ENCODE data around the gene AGBL4. TPM values are rescaled to one million over a fixed set of nuclear protein-coding genes. Genes with fewer than 3 reads are reported as not detected.
A peak's percentile ranks its signal among the peaks of the same experiment; 100 is the strongest.

The AGBL4 gene
- total and polyA plus RNA-seq, 2 donors, result 0.08 to 0.37 TPM

DNA sequence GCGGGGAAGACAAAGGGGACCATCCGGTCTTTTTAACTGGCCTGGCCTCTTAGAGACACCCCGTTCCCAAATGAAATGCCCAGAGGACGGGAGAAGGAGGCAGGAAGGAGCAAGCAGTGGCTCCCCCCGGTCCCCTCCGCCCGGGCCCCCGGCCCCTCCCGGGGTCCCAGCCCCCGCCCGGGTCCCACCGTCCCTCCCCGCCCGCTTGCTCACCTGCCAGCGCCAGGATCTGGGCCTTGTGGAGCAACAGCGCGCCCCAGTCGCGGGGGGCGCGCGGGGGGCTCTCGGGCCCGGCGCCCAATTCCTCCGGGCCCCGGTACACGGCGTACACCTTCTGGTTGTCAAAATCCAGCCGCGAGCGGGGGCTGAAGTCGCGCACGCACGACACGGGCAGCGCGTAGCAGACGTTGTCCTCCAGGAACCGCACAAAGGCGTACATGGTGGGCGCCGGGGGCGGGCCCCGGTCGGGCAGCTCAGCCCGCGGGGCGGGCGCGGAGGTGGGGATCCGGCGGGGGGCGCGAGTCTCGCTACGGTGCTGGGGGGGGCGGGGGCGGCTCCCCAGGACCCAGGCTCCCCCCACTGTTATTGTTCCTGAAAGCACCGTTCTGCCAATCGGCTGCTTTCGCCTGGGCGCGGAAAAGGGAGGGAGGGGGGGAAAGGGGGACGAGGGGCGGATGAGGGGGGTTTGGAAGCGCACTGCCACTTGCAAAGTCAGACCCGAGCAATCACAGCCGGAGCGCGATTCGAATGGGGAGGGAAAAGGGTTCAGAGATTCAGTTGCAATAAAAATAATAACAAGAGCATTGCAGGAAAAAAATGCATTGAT, 1247.1 kb downstream of the AGBL4 start, which contains the start of gene BEND5:
TSS of gene BEND5 (minus strand) at position 499 of the 826 bp plus-strand sequence. CDS start at position 439, 60 bp downstream.
- peak; percentile 63 for DNase-seq (ENCODE audit: extremely low spot score)
- Histone ChIP-seq H3K36me3 (ENCODE audit: insufficient read depth) (no peaks in the 10 kb centered on the region), H3K4me3 (ENCODE audit: low read depth, low read length) (peak within 1 kb of the TSS; percentile 99), H3K4me1 (ENCODE audit: insufficient read depth) (peaks cover 5% of the 10 kb centered on the region), H3K27ac (ENCODE audit: low read depth) (peak within 1 kb of the TSS; percentile 15)
- 1% methylated on average over 73 of the region's 73 CpGs for WGBS

DNA sequence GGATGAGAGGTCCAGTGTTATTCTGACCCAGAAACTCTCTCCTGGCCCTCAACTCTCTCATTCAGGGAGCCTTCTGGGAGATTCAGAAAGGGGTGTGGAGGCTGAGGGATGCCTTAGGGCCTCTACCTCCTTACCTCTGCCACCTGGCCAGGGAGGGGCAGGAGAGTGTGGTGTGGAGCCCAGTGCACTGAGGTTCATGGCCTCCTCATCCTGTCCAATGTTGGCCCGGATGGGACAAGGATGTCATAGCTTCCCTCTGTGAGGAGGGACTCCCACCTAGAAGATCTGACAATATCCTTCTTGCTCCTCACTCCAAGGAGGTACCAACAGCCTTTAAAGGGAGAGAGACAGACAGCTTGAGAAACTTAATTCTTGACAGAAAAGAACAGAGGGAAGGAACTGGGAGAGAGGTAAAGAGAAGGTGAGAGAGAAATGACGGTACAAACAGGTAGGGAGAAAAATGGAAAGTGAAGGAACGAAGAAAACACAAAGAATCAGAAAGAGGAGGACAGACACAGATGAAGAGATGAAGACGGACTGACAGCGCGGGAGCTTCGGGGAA, 1247.8 kb downstream of the AGBL4 start:
- peaks cover 5% of the 10 kb centered on the region for H3K4me1 ChIP-seq (ENCODE audit: insufficient read depth)
- H3K27ac ChIP-seq (ENCODE audit: low read depth), result peak overlapping the region; percentile 15
- WGBS, result 6% methylated on average over 7 of the region's 7 CpGs
- no peaks in the 10 kb centered on the region for H3K36me3 ChIP-seq (ENCODE audit: insufficient read depth)
- peak overlapping the region; percentile 99 for H3K4me3 ChIP-seq (ENCODE audit: low read depth, low read length)
- DNase-seq (ENCODE audit: extremely low spot score), result no peak

DNA sequence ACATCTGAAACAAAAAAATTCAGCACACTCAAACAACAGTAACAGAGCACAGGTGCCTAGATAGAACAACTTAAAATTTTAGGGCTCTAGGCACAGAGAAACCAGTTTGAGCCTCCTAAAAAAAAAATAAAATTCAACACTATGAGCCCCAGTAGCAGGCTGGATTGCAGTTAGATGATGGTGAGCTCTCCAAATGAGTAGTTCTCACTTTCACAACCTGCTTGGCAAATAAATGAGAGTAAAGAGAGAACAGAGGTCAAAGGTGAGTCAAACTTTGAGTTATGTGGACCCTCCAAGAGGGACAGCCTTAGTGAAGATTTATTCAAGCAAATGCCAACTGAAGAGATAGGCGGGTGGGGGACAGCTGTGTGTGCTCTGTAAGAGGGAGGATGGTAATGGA, 1250.6 kb downstream of the AGBL4 start:
- H3K4me3 ChIP-seq (ENCODE audit: low read depth, low read length), result no peak overlapping the region
- WGBS, result 88% methylated on average over 1 of the region's 1 CpG
- H3K36me3 ChIP-seq (ENCODE audit: insufficient read depth), result no peaks in the 10 kb centered on the region
- peaks cover 5% of the 10 kb centered on the region for H3K4me1 ChIP-seq (ENCODE audit: insufficient read depth)
- H3K27ac ChIP-seq (ENCODE audit: low read depth), result no peak overlapping the region
- no peak for DNase-seq (ENCODE audit: extremely low spot score)

DNA sequence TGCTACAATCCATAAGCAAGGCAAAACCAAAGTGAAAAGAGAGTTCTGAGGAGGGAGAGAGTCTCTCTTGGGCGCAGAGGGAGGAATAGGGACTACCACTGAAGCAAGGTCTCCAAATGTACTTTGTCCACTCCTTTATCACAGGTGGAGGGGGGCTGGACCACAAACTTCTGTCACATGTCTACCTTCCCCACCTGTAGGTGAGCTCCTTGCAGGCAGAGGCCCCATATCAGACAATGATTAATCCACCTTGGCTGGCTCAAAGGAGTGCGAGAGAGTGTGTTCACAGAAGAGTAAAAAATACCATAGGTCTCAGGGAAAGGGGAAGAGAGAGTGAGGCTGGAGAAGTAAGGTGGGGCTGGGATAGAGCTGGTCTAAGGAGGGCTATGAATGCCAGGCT, 1251.5 kb downstream of the AGBL4 start:
- H3K27ac ChIP-seq (ENCODE audit: low read depth), result no peak overlapping the region
- H3K4me1 ChIP-seq (ENCODE audit: insufficient read depth), result peaks cover 7% of the 10 kb centered on the region
- WGBS, result 81% methylated on average over 2 of the region's 2 CpGs
- H3K4me3 ChIP-seq (ENCODE audit: low read depth, low read length), result no peak overlapping the region
- no peak for DNase-seq (ENCODE audit: extremely low spot score)
- H3K36me3 ChIP-seq (ENCODE audit: insufficient read depth), result no peaks in the 10 kb centered on the region

DNA sequence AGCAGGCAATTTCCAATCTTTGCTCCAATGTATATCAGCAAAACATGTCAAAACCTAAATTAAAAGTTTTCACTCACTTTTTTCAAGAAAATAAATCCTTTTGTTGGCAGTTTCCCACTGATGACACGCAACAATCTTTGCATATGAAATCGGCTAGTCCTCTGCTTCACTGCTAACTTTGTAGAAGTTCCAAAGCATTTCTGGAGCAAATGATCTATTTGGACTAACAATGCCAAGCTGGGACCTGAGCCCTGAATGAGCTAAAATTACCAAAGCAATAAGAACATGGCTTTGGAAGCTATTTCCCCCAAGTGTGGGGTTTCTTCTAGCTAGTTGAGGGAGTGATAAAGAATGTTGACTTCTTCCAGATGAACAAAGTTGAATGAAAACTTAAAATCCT, 1252.2 kb downstream of the AGBL4 start:
- 41% methylated on average over 2 of the region's 2 CpGs for WGBS
- no peak overlapping the region for H3K27ac ChIP-seq (ENCODE audit: low read depth)
- no peak for DNase-seq (ENCODE audit: extremely low spot score)
- H3K4me3 ChIP-seq (ENCODE audit: low read depth, low read length), result no peak overlapping the region
- peaks cover 7% of the 10 kb centered on the region for H3K4me1 ChIP-seq (ENCODE audit: insufficient read depth)
- no peaks in the 10 kb centered on the region for H3K36me3 ChIP-seq (ENCODE audit: insufficient read depth)

DNA sequence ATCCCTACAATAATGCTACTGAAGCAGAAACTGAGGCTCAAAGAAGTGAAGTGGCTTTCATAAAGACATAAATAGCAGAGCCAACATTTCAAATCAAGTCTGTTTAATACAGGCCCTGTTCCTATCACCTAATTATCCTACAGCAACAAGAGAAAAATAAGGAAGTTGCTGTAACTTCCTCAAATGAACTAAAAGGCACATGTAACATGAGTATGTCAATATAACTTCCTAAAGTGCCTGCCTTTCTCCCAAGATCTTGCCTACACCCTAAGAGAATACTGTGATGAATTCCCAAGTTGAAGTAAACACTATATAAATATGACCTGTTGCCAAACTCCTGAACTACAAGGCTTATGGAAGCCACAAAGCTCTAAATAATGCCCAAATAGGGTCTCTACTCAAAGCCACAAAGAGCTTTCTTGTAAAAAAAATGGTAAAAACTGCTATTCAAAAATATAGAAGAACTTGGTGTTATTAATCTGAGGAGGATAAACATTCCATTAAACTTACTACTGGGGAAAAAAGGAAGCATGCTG, 1255.7 kb downstream of the AGBL4 start:
- no peaks in the 10 kb centered on the region for H3K36me3 ChIP-seq (ENCODE audit: insufficient read depth)
- no peak overlapping the region for H3K27ac ChIP-seq (ENCODE audit: low read depth)
- H3K4me1 ChIP-seq (ENCODE audit: insufficient read depth), result peaks cover 5% of the 10 kb centered on the region
- no peak for DNase-seq (ENCODE audit: extremely low spot score)
- H3K4me3 ChIP-seq (ENCODE audit: low read depth, low read length), result no peak overlapping the region

DNA sequence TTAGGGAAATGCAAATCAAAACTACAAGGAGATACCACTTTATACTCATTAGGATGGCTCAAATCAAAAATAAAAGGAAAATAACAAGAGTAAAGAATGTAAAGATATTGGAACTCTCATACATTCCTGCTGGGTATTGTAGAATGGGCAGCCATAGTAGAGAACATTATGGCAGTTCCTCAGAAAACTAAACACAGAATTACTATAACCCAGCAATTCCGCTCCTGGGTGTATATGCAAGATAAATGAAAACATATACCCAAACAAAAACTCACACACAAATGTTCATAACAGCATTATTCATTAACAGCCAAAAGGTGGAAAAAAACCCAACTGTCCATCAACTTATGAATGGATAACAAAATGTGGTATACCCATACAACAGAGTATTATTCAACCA, 1258.4 kb downstream of the AGBL4 start:
- peaks cover 1% of the 10 kb centered on the region for H3K4me1 ChIP-seq (ENCODE audit: insufficient read depth)
- WGBS, result 100% methylated on average over 1 of the region's 1 CpG

DNA sequence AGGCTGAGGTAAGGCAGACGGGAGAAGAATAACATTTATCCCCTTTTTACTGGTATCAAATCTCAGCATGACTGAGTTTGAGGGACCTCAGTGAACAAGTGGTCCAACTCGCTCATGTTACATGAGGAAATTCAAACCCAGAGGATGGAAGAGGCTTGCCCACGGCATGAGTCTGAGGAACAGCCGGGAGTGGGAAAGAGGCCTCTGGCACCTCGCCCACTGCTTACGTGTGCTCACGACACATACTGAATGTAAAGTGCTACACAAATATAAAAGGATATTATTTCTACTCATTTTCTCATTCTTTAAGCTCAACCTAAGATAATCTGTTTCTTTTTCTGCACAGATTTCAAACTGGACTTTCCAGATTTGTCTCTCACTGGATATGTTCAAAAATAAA, 1261.8 kb downstream of the AGBL4 start:
- whole genome bisulfite sequencing, result 67% methylated on average over 7 of the region's 7 CpGs
- H3K4me1 ChIP-seq (ENCODE audit: insufficient read depth), result no peaks in the 10 kb centered on the region
- no peaks in the 10 kb centered on the region for H3K36me3 ChIP-seq (ENCODE audit: insufficient read depth)
- no peak for DNase-seq (ENCODE audit: extremely low spot score)
- H3K4me3 ChIP-seq (ENCODE audit: low read depth, low read length), result no peak overlapping the region
- H3K27ac ChIP-seq (ENCODE audit: low read depth), result no peak overlapping the region

More for the DNA sequence above, 1258.4 kb downstream of the AGBL4 start:
- H3K36me3 ChIP-seq (ENCODE audit: insufficient read depth), result no peaks in the 10 kb centered on the region
- no peak for DNase-seq (ENCODE audit: extremely low spot score)
- H3K4me3 ChIP-seq (ENCODE audit: low read depth, low read length), result no peak overlapping the region
- no peak overlapping the region for H3K27ac ChIP-seq (ENCODE audit: low read depth)

DNA sequence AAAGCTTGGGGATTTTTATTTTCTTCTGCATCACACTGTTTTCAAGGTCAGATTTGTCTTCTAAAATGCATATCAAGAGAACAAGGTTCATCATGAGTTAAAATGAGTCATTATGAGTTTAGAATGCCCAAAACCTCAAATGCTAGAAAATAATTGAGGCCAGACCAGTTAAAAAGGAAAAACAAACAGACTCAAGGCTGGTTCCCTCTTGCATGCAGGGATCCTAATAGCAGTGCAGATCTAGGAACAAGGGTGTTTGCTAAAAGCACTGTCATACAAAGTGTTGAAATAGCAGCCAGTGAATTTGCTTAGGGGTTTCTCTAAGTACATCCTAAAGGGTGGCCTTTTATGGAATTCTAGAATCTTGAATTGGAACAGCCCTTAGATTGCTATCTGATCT, 1262.3 kb downstream of the AGBL4 start:
- Histone ChIP-seq H3K27ac (ENCODE audit: low read depth) (no peak overlapping the region), H3K4me1 (ENCODE audit: insufficient read depth) (no peaks in the 10 kb centered on the region), H3K4me3 (ENCODE audit: low read depth, low read length) (no peak overlapping the region), H3K36me3 (ENCODE audit: insufficient read depth) (no peaks in the 10 kb centered on the region)
- no peak for DNase-seq (ENCODE audit: extremely low spot score)

DNA sequence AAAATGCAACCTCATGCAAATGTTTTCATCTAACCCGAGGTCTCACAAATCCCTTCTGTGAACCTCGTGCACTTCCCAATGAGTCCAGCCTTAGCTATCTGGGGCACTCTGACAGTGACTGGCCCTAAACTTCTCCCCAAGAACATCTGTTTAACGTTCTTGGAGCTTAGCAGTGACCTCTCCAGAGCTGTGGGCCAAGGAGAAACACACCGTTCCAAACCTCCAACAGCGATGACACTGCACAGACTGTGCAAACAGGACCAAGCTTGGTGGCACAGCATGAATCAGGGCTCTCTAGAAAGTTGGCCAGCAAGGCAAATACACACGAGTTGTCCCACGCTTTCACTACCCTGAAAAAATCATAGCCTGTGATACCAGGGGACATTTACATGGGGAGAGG, 1262.9 kb downstream of the AGBL4 start:
- Histone ChIP-seq H3K27ac (ENCODE audit: low read depth) (no peak overlapping the region), H3K36me3 (ENCODE audit: insufficient read depth) (no peaks in the 10 kb centered on the region), H3K4me3 (ENCODE audit: low read depth, low read length) (no peak overlapping the region), H3K4me1 (ENCODE audit: insufficient read depth) (no peaks in the 10 kb centered on the region)
- WGBS, result 39% methylated on average over 7 of the region's 7 CpGs
- no peak for DNase-seq (ENCODE audit: extremely low spot score)

DNA sequence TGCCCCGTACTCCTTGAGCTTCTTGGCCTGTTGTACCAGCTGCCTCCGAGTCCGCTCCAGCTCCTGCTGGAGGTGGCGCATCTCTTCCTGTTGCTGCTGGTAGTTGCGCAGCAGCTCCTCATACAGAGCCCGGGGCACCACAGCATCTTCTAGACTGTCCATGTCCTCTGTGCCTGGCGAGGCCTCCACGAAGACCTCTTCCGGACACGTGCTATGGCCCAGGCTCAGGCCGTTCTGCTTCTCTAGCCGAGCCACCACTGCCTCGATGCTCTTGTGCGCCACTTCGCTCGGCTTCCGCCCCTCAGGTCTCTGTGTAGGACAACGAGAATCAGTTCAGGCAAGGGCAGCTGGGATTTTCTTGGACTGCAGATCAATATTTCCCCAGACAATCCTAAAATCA, 1264.8 kb downstream of the AGBL4 start:
- Histone ChIP-seq H3K27ac (ENCODE audit: low read depth) (no peak overlapping the region), H3K4me3 (ENCODE audit: low read depth, low read length) (no peak overlapping the region), H3K4me1 (ENCODE audit: insufficient read depth) (no peaks in the 10 kb centered on the region), H3K36me3 (ENCODE audit: insufficient read depth) (no peaks in the 10 kb centered on the region)
- no peak for DNase-seq (ENCODE audit: extremely low spot score)
- 97% methylated on average over 18 of the region's 18 CpGs for WGBS

DNA sequence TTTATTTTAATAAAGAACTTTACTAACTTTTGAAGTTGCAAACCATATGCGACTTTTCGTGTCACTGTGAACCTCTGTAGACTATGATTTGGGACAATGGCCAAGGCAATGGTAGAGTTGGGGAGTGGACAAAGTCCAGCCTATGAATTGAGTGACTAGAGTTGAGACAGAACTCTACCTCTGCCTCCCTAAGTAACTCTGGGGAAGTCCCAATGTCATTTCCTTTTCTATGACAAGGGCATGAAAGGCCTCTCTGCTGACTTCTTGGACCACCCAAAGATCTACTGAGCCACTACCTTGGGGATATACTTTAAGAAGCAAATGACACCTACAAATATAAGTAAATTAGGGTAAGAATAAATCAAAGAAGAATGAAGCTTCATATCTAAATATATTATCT, 1266.4 kb downstream of the AGBL4 start:
- Histone ChIP-seq H3K4me1 (ENCODE audit: insufficient read depth) (no peaks in the 10 kb centered on the region), H3K4me3 (ENCODE audit: low read depth, low read length) (no peak overlapping the region), H3K27ac (ENCODE audit: low read depth) (no peak overlapping the region), H3K36me3 (ENCODE audit: insufficient read depth) (no peaks in the 10 kb centered on the region)
- 94% methylated on average over 2 of the region's 2 CpGs for WGBS
- no peak for DNase-seq (ENCODE audit: extremely low spot score)

DNA sequence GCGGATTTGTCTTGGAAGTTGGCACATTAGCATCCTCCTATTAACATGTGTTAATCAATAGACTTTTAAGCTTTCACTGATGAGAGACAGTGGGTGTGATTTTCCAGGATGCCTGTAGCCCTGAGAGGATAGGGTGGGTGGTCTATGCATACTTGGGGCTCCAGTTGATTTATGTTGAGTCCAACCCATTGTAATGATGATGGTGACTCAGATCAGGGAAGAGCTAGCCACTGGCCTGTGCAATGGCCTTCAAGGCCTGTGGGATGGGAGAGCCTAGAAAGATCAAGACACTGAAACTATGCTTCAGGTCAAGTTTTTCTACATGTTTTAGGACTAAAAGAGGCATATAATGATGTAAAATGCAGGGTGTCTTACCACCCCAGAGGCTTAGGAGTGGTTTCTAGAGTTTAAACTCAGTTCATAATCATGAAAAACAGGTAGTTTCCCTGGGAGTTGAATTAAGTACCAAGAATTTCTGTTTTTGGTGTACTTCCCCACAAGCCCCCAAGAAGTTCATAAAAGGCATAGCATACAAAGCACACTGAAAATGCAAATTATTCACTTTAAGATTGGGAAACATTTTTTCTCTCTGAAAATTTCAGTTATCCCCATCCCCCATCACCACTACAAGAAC, 1267.0 kb downstream of the AGBL4 start:
- Histone ChIP-seq H3K36me3 (ENCODE audit: insufficient read depth) (no peaks in the 10 kb centered on the region), H3K4me3 (ENCODE audit: low read depth, low read length) (no peak overlapping the region), H3K4me1 (ENCODE audit: insufficient read depth) (no peaks in the 10 kb centered on the region), H3K27ac (ENCODE audit: low read depth) (no peak overlapping the region)
- 98% methylated on average over 1 of the region's 1 CpG for WGBS
- DNase-seq (ENCODE audit: extremely low spot score), result no peak

DNA sequence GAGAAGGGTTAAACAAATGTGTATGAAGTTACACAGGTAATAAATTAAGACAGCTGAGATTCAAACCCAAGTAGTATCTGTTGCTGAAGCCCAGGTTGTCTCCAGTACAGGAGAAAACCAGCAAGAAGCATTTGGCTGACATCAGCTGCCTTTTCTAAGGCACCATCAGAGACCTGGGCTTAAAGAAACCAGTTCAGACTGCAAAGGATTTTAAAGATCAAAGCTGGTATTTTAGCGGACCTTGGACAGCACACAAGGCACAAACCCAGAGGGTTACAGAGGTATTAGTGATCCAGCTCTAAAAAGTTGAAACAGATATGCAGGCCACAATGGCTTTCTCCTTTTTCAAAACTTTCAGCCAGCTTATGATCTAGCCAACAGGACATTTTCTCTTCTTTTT, 1270.5 kb downstream of the AGBL4 start:
- Histone ChIP-seq H3K27ac (ENCODE audit: low read depth) (no peak overlapping the region), H3K36me3 (ENCODE audit: insufficient read depth) (no peaks in the 10 kb centered on the region), H3K4me3 (ENCODE audit: low read depth, low read length) (no peak overlapping the region), H3K4me1 (ENCODE audit: insufficient read depth) (no peaks in the 10 kb centered on the region)
- DNase-seq (ENCODE audit: extremely low spot score), result no peak
- 46% methylated on average over 1 of the region's 1 CpG for WGBS

All from urinary bladder (tissue), 4 donors.